Measurements from ENCODE around the gene RXFP4.

DNA sequence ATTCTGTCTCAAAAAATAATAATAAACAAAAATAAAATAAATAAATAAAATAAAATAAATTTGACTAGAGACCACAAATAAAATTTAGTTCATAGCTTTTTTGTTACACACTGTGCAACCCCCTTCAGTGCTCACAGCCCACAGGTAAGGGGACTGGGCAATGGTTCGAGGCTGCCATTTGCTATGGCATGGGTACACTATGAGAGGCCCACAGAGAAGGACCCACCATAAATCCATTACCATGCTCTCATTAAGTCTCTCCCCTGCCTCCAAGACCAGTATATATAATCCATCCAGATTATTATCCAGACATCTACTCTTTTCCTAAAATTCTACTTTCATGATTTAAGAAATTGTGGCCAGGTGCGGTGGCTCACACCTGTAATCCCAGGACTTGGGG lies 21.6 kb upstream of the RXFP4 start:
- TF ChIP-seq, protein P1, sequence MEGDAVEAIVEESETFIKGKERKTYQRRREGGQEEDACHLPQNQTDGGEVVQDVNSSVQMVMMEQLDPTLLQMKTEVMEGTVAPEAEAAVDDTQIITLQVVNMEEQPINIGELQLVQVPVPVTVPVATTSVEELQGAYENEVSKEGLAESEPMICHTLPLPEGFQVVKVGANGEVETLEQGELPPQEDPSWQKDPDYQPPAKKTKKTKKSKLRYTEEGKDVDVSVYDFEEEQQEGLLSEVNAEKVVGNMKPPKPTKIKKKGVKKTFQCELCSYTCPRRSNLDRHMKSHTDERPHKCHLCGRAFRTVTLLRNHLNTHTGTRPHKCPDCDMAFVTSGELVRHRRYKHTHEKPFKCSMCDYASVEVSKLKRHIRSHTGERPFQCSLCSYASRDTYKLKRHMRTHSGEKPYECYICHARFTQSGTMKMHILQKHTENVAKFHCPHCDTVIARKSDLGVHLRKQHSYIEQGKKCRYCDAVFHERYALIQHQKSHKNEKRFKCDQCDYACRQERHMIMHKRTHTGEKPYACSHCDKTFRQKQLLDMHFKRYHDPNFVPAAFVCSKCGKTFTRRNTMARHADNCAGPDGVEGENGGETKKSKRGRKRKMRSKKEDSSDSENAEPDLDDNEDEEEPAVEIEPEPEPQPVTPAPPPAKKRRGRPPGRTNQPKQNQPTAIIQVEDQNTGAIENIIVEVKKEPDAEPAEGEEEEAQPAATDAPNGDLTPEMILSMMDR (IDR thresholded peaks at IDR 0.05 in 8 of 11, conservative IDR thresholded peaks at IDR 0.05 in 3 of 11), result no peak
- TF ChIP-seq POLR2AphosphoS5 (IDR thresholded peaks at IDR 0.05) (no peak), POLR2A (IDR thresholded peaks at IDR 0.05) (no peak)
